Osteoblast (primary cell): Measurements from ENCODE around the gene SLC2A2. TPM values are rescaled to one million over a fixed set of nuclear protein-coding genes. Genes with fewer than 3 reads are reported as not detected.

Experiments
- DNase-seq: peaks from one replicate; pipeline ENCODE4 v3.0.0; 2011; ENCODE audit warnings: low spot score, mixed read lengths; ENCODE audit not compliant: insufficient read length; ENCODE audit errors: missing footprints
- H2AFZ ChIP-seq: 2 replicates; pipeline ENCODE4 v1.6.0; 2011; ENCODE audit warnings: mild to moderate bottlenecking, low read length
- H3K27ac ChIP-seq: 2 replicates; pipeline ENCODE4 v1.5.1; 2011; ENCODE audit warnings: mild to moderate bottlenecking, low read depth, low read length, moderate library complexity
- H3K27me3 ChIP-seq: 2 replicates; pipeline ENCODE4 v1.6.0; 2012; ENCODE audit warnings: mild to moderate bottlenecking, control low read depth, inconsistent platforms, low read length, moderate library complexity; ENCODE audit not compliant: insufficient read depth
- H3K36me3 ChIP-seq: 2 replicates; pipeline ENCODE4 v1.5.1; 2011; ENCODE audit warnings: mild to moderate bottlenecking, low read length, control low read depth, moderate library complexity; ENCODE audit not compliant: insufficient read depth
- H3K4me1 ChIP-seq: 2 replicates; pipeline ENCODE4 v1.5.1; 2011; ENCODE audit warnings: mild to moderate bottlenecking, low read length, control low read depth, moderate library complexity; ENCODE audit not compliant: insufficient read depth
- H3K4me2 ChIP-seq: 2 replicates; pipeline ENCODE4 v1.6.0; 2011; ENCODE audit warnings: mild to moderate bottlenecking, low read length; ENCODE audit not compliant: insufficient read depth
- H3K4me3 ChIP-seq: fragments of 200-600 bp; sonication (generic); 3 replicates; pipeline ENCODE4 v1.5.1; 2012; ENCODE audit warnings: mild to moderate bottlenecking, low read length, inconsistent platforms; ENCODE audit not compliant: insufficient read depth
- H3K79me2 ChIP-seq: 2 replicates; pipeline ENCODE4 v1.6.0; 2012; ENCODE audit warnings: mild to moderate bottlenecking, low read length, control low read depth, inconsistent platforms; ENCODE audit not compliant: insufficient read depth
- H3K9me3 ChIP-seq: 2 replicates; pipeline ENCODE4 v1.5.1; 2011; ENCODE audit warnings: low read depth, low read length, control low read depth
- H4K20me1 ChIP-seq: 2 replicates; pipeline ENCODE4 v1.6.0; 2012; ENCODE audit warnings: mild to moderate bottlenecking, low read length, control low read depth; ENCODE audit not compliant: insufficient read depth
- total RNA-seq: library from RNA; depleted of rRNA; stranded (reverse); fragments of >200 nt; gene quantifications from 2 replicates; pipeline ENCODE4 v1.2.3, GENCODE V29; 2012
- TF ChIP-seq, protein P1 (sequence below): IDR thresholded peaks from 2 replicates; pipeline ENCODE4 v1.5.1; 2011; ENCODE audit warnings: mild to moderate bottlenecking, low read depth, low read length, moderate library complexity; ENCODE audit errors: extremely low read depth

SLC2A2 gene
- total RNA-seq, 1 donor, result not detected

DNA sequence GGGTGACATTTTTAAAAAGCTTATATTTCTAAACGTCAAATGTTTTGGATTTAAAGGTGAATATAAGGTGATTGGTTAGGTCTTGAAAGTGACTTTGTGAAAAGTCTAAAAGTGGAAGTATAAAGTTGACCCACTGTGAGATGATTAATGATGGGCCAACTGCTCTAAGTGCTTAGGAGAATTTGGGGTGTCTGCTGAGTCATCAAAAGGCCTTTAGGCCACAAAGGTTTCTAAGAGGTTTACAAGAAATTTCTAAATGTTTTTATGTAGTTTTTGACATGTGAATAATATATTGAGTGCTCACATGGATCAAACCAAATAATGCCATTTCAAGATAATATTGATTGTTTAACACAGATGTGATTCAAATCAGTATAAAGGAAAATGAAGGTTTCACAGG, 39.2 kb upstream of the SLC2A2 start:
- no peaks in the 10 kb centered on the region for H4K20me1 ChIP-seq
- H3K36me3 ChIP-seq, result no peaks in the 10 kb centered on the region
- TF ChIP-seq, protein P1, sequence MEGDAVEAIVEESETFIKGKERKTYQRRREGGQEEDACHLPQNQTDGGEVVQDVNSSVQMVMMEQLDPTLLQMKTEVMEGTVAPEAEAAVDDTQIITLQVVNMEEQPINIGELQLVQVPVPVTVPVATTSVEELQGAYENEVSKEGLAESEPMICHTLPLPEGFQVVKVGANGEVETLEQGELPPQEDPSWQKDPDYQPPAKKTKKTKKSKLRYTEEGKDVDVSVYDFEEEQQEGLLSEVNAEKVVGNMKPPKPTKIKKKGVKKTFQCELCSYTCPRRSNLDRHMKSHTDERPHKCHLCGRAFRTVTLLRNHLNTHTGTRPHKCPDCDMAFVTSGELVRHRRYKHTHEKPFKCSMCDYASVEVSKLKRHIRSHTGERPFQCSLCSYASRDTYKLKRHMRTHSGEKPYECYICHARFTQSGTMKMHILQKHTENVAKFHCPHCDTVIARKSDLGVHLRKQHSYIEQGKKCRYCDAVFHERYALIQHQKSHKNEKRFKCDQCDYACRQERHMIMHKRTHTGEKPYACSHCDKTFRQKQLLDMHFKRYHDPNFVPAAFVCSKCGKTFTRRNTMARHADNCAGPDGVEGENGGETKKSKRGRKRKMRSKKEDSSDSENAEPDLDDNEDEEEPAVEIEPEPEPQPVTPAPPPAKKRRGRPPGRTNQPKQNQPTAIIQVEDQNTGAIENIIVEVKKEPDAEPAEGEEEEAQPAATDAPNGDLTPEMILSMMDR, result no peak
- no peaks in the 10 kb centered on the region for H3K9me3 ChIP-seq
- H3K27ac ChIP-seq, result no peak overlapping the region
- no peaks in the 10 kb centered on the region for H3K4me1 ChIP-seq
- no peaks in the 10 kb centered on the region for H3K79me2 ChIP-seq
- H3K27me3 ChIP-seq, result peaks cover 7% of the 10 kb centered on the region
- DNase-seq, result no peak
- H3K4me3 ChIP-seq, result no peak overlapping the region
- no peak overlapping the region for H2AFZ ChIP-seq
- H3K4me2 ChIP-seq, result no peak overlapping the region

DNA sequence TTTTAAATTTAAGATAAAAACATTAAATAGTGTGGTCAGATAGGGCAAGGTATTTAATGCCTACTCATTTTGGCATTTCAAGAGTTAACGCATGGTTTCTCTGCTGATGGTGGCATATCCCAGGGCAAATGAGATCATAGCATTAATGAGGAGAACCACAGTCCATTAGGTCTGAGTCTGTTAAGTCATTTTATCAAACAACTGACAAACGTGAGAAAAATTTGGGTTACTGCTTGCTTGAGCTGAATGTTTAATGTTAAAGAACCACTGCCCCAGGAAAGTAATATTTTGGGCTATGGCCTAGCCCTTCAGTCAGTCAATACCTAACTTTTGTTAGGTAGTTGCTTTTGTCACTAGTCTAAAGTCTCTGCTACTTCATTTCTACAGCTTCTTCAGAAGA, 37.9 kb upstream of the SLC2A2 start:
- no peaks in the 10 kb centered on the region for H3K9me3 ChIP-seq
- peaks cover 12% of the 10 kb centered on the region for H3K27me3 ChIP-seq
- no peak overlapping the region for H3K4me3 ChIP-seq
- H4K20me1 ChIP-seq, result no peaks in the 10 kb centered on the region
- H3K4me1 ChIP-seq, result no peaks in the 10 kb centered on the region
- H3K27ac ChIP-seq, result no peak overlapping the region
- no peaks in the 10 kb centered on the region for H3K36me3 ChIP-seq
- no peak overlapping the region for H2AFZ ChIP-seq
- no peaks in the 10 kb centered on the region for H3K79me2 ChIP-seq
- H3K4me2 ChIP-seq, result no peak overlapping the region
- no peak for DNase-seq
- TF ChIP-seq, protein P1, result no peak

DNA sequence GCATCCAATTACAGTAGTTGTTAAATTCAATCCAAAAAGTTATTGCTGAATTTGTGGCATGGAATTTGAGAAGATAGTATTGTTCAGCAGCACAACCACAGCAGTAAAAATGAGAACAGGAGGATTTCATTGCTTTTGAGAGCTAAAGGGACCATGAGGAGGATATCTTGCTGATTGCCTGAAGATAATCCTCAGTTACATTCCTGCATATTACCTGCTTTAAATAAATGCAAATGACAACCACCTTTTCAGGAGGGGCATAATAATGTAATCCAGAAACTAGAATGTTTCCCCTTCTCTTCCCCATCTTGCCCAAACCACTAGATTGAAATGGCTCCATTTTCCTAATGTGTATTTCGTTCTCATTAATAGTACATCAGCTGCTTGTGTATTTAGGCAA, 35.2 kb upstream of the SLC2A2 start:
- DNase-seq, result no peak
- H3K27ac ChIP-seq, result no peak overlapping the region
- H3K27me3 ChIP-seq, result peaks cover 12% of the 10 kb centered on the region
- peaks cover 9% of the 10 kb centered on the region for H3K4me1 ChIP-seq
- no peaks in the 10 kb centered on the region for H4K20me1 ChIP-seq
- TF ChIP-seq, protein P1, result no peak
- H3K4me2 ChIP-seq, result no peak overlapping the region
- no peak overlapping the region for H3K4me3 ChIP-seq
- no peaks in the 10 kb centered on the region for H3K36me3 ChIP-seq
- no peak overlapping the region for H2AFZ ChIP-seq
- no peaks in the 10 kb centered on the region for H3K9me3 ChIP-seq
- H3K79me2 ChIP-seq, result no peaks in the 10 kb centered on the region

DNA sequence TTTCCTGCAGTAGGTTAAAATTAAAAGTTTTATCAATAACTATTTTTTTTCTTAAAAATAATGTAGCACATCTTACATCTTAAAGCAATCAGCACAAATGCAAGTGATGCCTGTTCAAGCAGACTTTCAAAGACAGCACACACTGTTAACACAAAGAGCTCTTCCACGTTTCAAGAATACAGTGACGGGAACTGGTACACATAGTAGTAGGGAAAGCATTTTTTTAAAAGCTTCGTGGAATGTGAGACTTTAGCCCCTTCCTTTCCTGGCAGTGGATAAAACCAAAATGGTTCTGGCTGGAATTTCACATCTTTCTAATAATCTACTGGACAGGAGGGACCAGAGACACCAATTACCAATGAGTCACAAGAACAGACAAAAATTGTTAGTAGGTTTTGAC, 33.5 kb upstream of the SLC2A2 start:
- H3K9me3 ChIP-seq, result no peaks in the 10 kb centered on the region
- H3K4me2 ChIP-seq, result no peak overlapping the region
- peaks cover 27% of the 10 kb centered on the region for H3K4me1 ChIP-seq
- H3K27ac ChIP-seq, result no peak overlapping the region
- no peak overlapping the region for H3K4me3 ChIP-seq
- no peaks in the 10 kb centered on the region for H3K79me2 ChIP-seq
- H3K36me3 ChIP-seq, result no peaks in the 10 kb centered on the region
- H4K20me1 ChIP-seq, result no peaks in the 10 kb centered on the region
- no peak for DNase-seq
- H3K27me3 ChIP-seq, result peaks cover 12% of the 10 kb centered on the region
- no peak overlapping the region for H2AFZ ChIP-seq
- TF ChIP-seq, protein P1, result no peak
